ENCODE data around the gene PRDM16. TPM values are rescaled to one million over a fixed set of nuclear protein-coding genes. Genes with fewer than 3 reads are reported as not detected.

The PRDM16 gene
- total and polyA plus RNA-seq, 4 donors: 0.05 to 0.67 (median 0.19) TPM

- no peak for DNase-seq (ENCODE audit: low spot score)
- WGBS: 58% methylated on average over 39 of the region's 39 CpGs
- no peak overlapping the region for H3K9ac ChIP-seq (ENCODE audit: low read depth in 1 of 2, low read length in 2 of 2)
These were observed 346.5 kb downstream of the PRDM16 start for GRCh38 chr1:3415260-3416090.

More at GRCh38 chr1:3415260-3416090, 346.5 kb downstream of the PRDM16 start:
- no peaks in the 10 kb centered on the region for H3K36me3 ChIP-seq (ENCODE audit: control insufficient read depth in 4 of 4, insufficient read depth in 3 of 4, low read depth in 1 of 4, low read length in 3 of 4)
- TF ChIP-seq RAD21 (IDR thresholded peaks at IDR 0.05) (no peak), YY1 (IDR thresholded peaks at IDR 0.05) (no peak), SP1 (IDR thresholded peaks at IDR 0.05) (no peak), REST (IDR thresholded peaks at IDR 0.05) (no peak), JUND (IDR thresholded peaks at IDR 0.05) (no peak), NR2F2 (IDR thresholded peaks at IDR 0.05) (no peak), ATF3 (IDR thresholded peaks at IDR 0.05) (no peak), HNF4A (conservative IDR thresholded peaks at IDR 0.05) (no peak), EGR1 (IDR thresholded peaks at IDR 0.05; ENCODE audit: low read depth in 2 of 2) (no peak), FOXA1 (IDR thresholded peaks at IDR 0.05) (no peak), FOXA2 (IDR thresholded peaks at IDR 0.05) (no peak), HNF4G (IDR thresholded peaks at IDR 0.05) (no peak), GABPA (IDR thresholded peaks at IDR 0.05 in 1 of 2, conservative IDR thresholded peaks at IDR 0.05 in 1 of 2) (no peak), TAF1 (conservative IDR thresholded peaks at IDR 0.05) (no peak)
- TF ChIP-seq, protein P1, sequence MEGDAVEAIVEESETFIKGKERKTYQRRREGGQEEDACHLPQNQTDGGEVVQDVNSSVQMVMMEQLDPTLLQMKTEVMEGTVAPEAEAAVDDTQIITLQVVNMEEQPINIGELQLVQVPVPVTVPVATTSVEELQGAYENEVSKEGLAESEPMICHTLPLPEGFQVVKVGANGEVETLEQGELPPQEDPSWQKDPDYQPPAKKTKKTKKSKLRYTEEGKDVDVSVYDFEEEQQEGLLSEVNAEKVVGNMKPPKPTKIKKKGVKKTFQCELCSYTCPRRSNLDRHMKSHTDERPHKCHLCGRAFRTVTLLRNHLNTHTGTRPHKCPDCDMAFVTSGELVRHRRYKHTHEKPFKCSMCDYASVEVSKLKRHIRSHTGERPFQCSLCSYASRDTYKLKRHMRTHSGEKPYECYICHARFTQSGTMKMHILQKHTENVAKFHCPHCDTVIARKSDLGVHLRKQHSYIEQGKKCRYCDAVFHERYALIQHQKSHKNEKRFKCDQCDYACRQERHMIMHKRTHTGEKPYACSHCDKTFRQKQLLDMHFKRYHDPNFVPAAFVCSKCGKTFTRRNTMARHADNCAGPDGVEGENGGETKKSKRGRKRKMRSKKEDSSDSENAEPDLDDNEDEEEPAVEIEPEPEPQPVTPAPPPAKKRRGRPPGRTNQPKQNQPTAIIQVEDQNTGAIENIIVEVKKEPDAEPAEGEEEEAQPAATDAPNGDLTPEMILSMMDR (IDR thresholded peaks at IDR 0.05; ENCODE audit: low read depth, low read length, missing input control): no peak
- TF ChIP-seq, protein P2, sequence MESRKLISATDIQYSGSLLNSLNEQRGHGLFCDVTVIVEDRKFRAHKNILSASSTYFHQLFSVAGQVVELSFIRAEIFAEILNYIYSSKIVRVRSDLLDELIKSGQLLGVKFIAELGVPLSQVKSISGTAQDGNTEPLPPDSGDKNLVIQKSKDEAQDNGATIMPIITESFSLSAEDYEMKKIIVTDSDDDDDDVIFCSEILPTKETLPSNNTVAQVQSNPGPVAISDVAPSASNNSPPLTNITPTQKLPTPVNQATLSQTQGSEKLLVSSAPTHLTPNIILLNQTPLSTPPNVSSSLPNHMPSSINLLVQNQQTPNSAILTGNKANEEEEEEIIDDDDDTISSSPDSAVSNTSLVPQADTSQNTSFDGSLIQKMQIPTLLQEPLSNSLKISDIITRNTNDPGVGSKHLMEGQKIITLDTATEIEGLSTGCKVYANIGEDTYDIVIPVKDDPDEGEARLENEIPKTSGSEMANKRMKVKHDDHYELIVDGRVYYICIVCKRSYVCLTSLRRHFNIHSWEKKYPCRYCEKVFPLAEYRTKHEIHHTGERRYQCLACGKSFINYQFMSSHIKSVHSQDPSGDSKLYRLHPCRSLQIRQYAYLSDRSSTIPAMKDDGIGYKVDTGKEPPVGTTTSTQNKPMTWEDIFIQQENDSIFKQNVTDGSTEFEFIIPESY (IDR thresholded peaks at IDR 0.05): no peak
- TF ChIP-seq, protein P3, sequence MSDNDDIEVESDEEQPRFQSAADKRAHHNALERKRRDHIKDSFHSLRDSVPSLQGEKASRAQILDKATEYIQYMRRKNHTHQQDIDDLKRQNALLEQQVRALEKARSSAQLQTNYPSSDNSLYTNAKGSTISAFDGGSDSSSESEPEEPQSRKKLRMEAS (IDR thresholded peaks at IDR 0.05): no peak
- H3K4me1 ChIP-seq (ENCODE audit: control insufficient read depth in 4 of 4, insufficient read depth in 4 of 4, low read length in 3 of 4): no peaks in the 10 kb centered on the region
- peaks cover 0 to 4% (median 2%) of the 10 kb centered on the region in 4 donors for H3K9me3 ChIP-seq (ENCODE audit: control insufficient read depth in 4 of 4, low read length in 3 of 4)
- no peak overlapping the region for H3K27ac ChIP-seq (ENCODE audit: low read depth in 1 of 2, low read length in 2 of 2)
- H3K27me3 ChIP-seq (ENCODE audit: control insufficient read depth in 4 of 4, insufficient read depth in 4 of 4, low read length in 3 of 4): no peaks in the 10 kb centered on the region
- H3K4me3 ChIP-seq (ENCODE audit: low read depth in 1 of 3, low read length in 3 of 3): no peak overlapping the region
